HepG2 (cell line): ENCODE data around the gene COA1. TPM values are rescaled to one million over a fixed set of nuclear protein-coding genes. Genes with fewer than 3 reads are reported as not detected.

Experiments
- ATAC-seq: fragments of 200-7000 bp; cut with Tn5 transposase; 3 replicates; pipeline ENCODE4 v1.9.1; 2020; ENCODE audit warnings: mild to moderate bottlenecking, moderate library complexity
- BruUV-seq: library from RNA; stranded (reverse); fragments of 400-500 nt; replicated peaks from 2 replicates; lab custom pipeline; 2021; lab: Mats Ljungman, UMichigan
- CTCF ChIA-PET: fragments of 300-600 bp; formaldehyde crosslinking; extraction: SDS; loops from one replicate; lab custom pipeline; 2021; ENCODE audit warnings: low total read pairs, inconsistent platforms, low intra/inter-chr PET ratio; lab: Yijun Ruan, JAX
- POLR2A ChIA-PET: fragments of 350-600 bp; sonication (Branson Sonifier 250); formaldehyde crosslinking; loops from one replicate; lab custom pipeline; 2020; ENCODE audit warnings: antibody characterized with exemption, inconsistent platforms; lab: Yijun Ruan, JAX
- DNase-seq: peaks from one replicate; pipeline ENCODE4 v3.0.0-alpha.2; 2015; ENCODE audit warnings: low spot score
- FAIRE-seq: peaks from 3 replicates; lab custom pipeline; 2011; peaks lifted over from hg19 to GRCh38; lab: Jason Lieb, UNC
- H2AFZ ChIP-seq: one replicate; pipeline ENCODE4 v1.6.1; 2011; ENCODE audit warnings: low read length, inconsistent platforms
- H3K27ac ChIP-seq: fragments of 300-600 bp; 3 replicates; pipeline ENCODE4 v1.8.0; 2011; ENCODE audit warnings: mixed run types, mild to moderate bottlenecking, mixed read lengths, low read length, inconsistent platforms; ENCODE audit not compliant: insufficient read depth; ENCODE audit errors: extremely low read length
- H3K27me3 ChIP-seq, 2 experiments: fragments of 200-600 bp in 1 of 2; 2 replicates in 1 of 2; 3 replicates in 1 of 2; pipeline versions ENCODE4 v1.6.0 to v1.8.0; 2011; ENCODE audit warnings: low read length in 2 of 2, mild to moderate bottlenecking in 2 of 2, moderate library complexity in 2 of 2, inconsistent platforms in 1 of 2; ENCODE audit not compliant: insufficient read depth in 2 of 2, control insufficient read depth in 1 of 2
- H3K36me3 ChIP-seq, 2 experiments: fragments of 200-600 bp in 1 of 2; replicated peaks in 1 of 2; 2 replicates in 1 of 2; 3 replicates in 1 of 2; pipeline versions ENCODE4 v1.5.1 to v1.8.0; 2011; ENCODE audit warnings: low read length in 2 of 2, inconsistent platforms in 1 of 2; ENCODE audit not compliant: insufficient read depth in 2 of 2, control insufficient read depth in 1 of 2
- H3K4me1 ChIP-seq: 2 replicates; pipeline ENCODE4 v1.5.1; 2012; ENCODE audit warnings: low read length, inconsistent platforms; ENCODE audit not compliant: insufficient read depth
- H3K4me2 ChIP-seq: 2 replicates; pipeline ENCODE4 v1.6.0; 2011; ENCODE audit warnings: low read depth, low read length, inconsistent platforms
- H3K4me3 ChIP-seq, 3 experiments: fragments of 200-600 bp in 1 of 3; sonication (generic), shearing (Covaris generic) in 1 of 3; replicated peaks in 1 of 3; 2 replicates each; pipeline ENCODE4 v1.5.1; 2011 to 2016; ENCODE audit warnings: low read length in 3 of 3, inconsistent platforms in 2 of 3, low read depth in 2 of 3, mild to moderate bottlenecking in 2 of 3, control low read depth in 1 of 3, mixed read lengths in 1 of 3; ENCODE audit not compliant: insufficient read depth in 1 of 3
- H3K79me2 ChIP-seq: one replicate; pipeline ENCODE4 v1.6.1; 2011; ENCODE audit warnings: low read length, inconsistent platforms; ENCODE audit not compliant: insufficient read depth
- H3K9ac ChIP-seq: 2 replicates; pipeline ENCODE4 v1.6.0; 2011; ENCODE audit warnings: mild to moderate bottlenecking, low read depth, low read length, inconsistent platforms; ENCODE audit not compliant: insufficient read depth
- H3K9me3 ChIP-seq: 2 replicates; pipeline ENCODE4 v1.5.1; 2012; ENCODE audit warnings: mild to moderate bottlenecking, low read length
- H4K20me1 ChIP-seq: 2 replicates; pipeline ENCODE4 v1.6.0; 2011; ENCODE audit warnings: inconsistent platforms, mild to moderate bottlenecking, low read length, moderate library complexity; ENCODE audit not compliant: insufficient read depth
- BCL6 ChIP-seq: IDR thresholded peaks from 2 replicates; pipeline ENCODE4 v1.6.1; 2016; ENCODE audit warnings: missing genetic modification reagents, missing compliant biosample characterization
- DNMT3B ChIP-seq: conservative IDR thresholded peaks from 2 replicates; pipeline ENCODE4 v1.6.1; 2016; ENCODE audit warnings: missing biosample characterization, control low read depth
- ERF ChIP-seq: IDR thresholded peaks from 2 replicates; pipeline ENCODE4 v1.6.1; 2018; ENCODE audit warnings: missing biosample characterization, missing genetic modification reagents
- HDAC6 ChIP-seq: fragments of 200-600 bp; sonication (generic); IDR thresholded peaks from 2 replicates; pipeline ENCODE4 v1.7.0; 2017; ENCODE audit warnings: mild to moderate bottlenecking, antibody characterized with exemption, low read length, low read depth
- HOXA5 ChIP-seq: sonication (generic); formaldehyde crosslinking; IDR thresholded peaks from 2 replicates; pipeline ENCODE4 v1.4.0; 2020; ENCODE audit warnings: missing genetic modification reagents
- MTA1 ChIP-seq: sonication (generic); formaldehyde crosslinking; IDR thresholded peaks from 2 replicates; pipeline ENCODE4 v1.4.0; 2020; ENCODE audit warnings: missing genetic modification reagents, mild to moderate bottlenecking, borderline replicate concordance
- SALL1 ChIP-seq: sonication (generic); formaldehyde crosslinking; IDR thresholded peaks from 2 replicates; pipeline ENCODE4 v1.8.0; 2022; ENCODE audit warnings: mild to moderate bottlenecking, missing genetic modification reagents
- SIX1 ChIP-seq: sonication (generic); formaldehyde crosslinking; IDR thresholded peaks from 2 replicates; pipeline ENCODE4 v1.4.0; 2020; ENCODE audit warnings: missing genetic modification reagents, borderline replicate concordance
- ZFP82 ChIP-seq: sonication (generic); formaldehyde crosslinking; IDR thresholded peaks from 2 replicates; pipeline ENCODE4 v1.5.1; 2020; ENCODE audit warnings: mild to moderate bottlenecking, missing genetic modification reagents, borderline replicate concordance
- ZNF205 ChIP-seq: IDR thresholded peaks from 2 replicates; pipeline ENCODE4 v1.6.1; 2018; ENCODE audit warnings: missing biosample characterization, missing genetic modification reagents
- ZNF34 ChIP-seq: sonication (generic); formaldehyde crosslinking; IDR thresholded peaks from 2 replicates; pipeline ENCODE4 v1.4.0; 2020; ENCODE audit warnings: mild to moderate bottlenecking, missing genetic modification reagents, borderline replicate concordance
- ZNF572 ChIP-seq: sonication (generic); formaldehyde crosslinking; IDR thresholded peaks from 2 replicates; pipeline ENCODE4 v1.5.1; 2020; ENCODE audit warnings: mild to moderate bottlenecking, missing genetic modification reagents
- WGBS: methylation state at CpG from one replicate; pipeline ENCODE4 v1.1.6; 2017; ENCODE audit warnings: low lambda C conversion rate; 5-methylcytosine and 5-hydroxymethylcytosine counted together
- in situ Hi-C: cut with HindIII; loops from 2 replicates; pipeline ENCODE4 v1.10.0; 2017; ENCODE audit warnings: low pct_unique_long_range_greater_than_20kb; ENCODE audit not compliant: extremely low pct_ligation_motif_present
- intact Hi-C: fragments of 100-400 bp; cut with micrococcal nuclease; formaldehyde crosslinking; loops from one replicate; pipeline ENCODE4 v1.10.0; 2022; ENCODE audit not compliant: unreplicated experiment
- polyA plus RNA-seq, 8 experiments: library from polyadenylated mRNA; depleted of rRNA in 3 of 8; stranded (reverse) in 7 of 8; unstranded in 1 of 8; fragments of >200 nt; fragmentation: Illumina TruSeq in 4 of 8; extraction: Trizol in 4 of 8; gene quantifications; 2 replicates each; pipeline versions ENCODE4 v1.2.1 to v1.2.3, GENCODE V29; 2011 to 2016; ENCODE audit warnings: low read depth in 4 of 8, missing spikeins in 1 of 8, mixed read lengths in 1 of 8; ENCODE audit not compliant: insufficient read depth in 1 of 8
- total RNA-seq, 5 experiments: library from RNA; depleted of rRNA; stranded (reverse); fragments of >200 nt; fragmentation: Illumina TruSeq; extraction: Trizol; gene quantifications; 2 replicates each; pipeline ENCODE4 v1.2.3, GENCODE V29; 2016; ENCODE audit warnings: low read depth in 1 of 5
- TF ChIP-seq, protein P1 (sequence below): conservative IDR thresholded peaks from 2 replicates; pipeline ENCODE4 v1.6.1; 2018; ENCODE audit warnings: missing genetic modification reagents
- TF ChIP-seq, protein P2 (sequence below): sonication (generic); formaldehyde crosslinking; IDR thresholded peaks from 2 replicates; pipeline ENCODE4 v1.5.0; 2020; ENCODE audit warnings: missing genetic modification reagents, mild to moderate bottlenecking, borderline replicate concordance
- TF ChIP-seq, protein P3 (sequence below): sonication (generic); formaldehyde crosslinking; IDR thresholded peaks from 2 replicates; pipeline ENCODE4 v1.5.0; 2020; ENCODE audit warnings: mild to moderate bottlenecking, missing genetic modification reagents, borderline replicate concordance

The COA1 gene
- total and polyA plus RNA-seq, 2 of the 13 experiments (the other 11 are each of a cell fraction or from before 2014, with no cell fraction given) = 33.2 to 65.7 TPM

DNA sequence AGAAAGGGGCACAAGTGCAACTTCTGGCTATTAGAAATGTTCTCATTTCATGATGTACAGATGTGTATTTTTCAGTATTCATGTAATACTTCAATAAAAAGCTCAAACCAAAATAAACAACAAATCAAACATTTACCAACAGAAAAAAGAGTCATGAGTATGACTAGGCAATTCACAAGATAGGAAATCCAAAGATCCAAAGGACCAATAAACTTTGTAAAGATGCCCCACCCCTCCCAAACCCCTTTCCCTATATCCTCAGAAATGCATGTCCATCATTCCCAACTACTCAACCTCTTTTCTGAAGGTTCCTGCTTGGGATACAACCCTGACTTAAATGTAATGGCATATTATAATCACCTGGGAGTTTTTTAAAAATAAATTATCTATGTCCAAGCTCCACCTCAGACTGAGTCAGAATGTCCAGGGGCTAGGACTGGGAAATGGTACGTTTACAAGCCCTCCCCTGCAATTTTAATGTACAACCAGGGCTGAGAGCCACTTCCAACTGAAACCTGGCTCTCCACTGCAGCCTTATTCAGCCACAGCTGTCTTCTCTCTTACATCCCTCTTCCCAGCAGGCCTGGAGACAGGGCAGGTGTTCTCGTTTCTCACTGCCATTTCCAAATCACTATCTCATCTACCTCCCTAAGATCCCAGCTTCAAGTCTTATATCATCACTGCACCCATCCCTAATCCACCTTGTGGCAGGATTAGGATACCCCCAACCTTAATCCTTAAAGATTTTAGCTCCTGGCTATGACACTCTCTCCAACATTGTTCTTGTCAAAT lies 36.5 kb downstream of the COA1 start:
- Histone ChIP-seq H3K9me3 (no peaks in the 10 kb centered on the region), H3K36me3 (no peaks in the 10 kb centered on the region), H2AFZ (no peak overlapping the region), H3K79me2 (peaks cover 96% of the 10 kb centered on the region), H4K20me1 (no peaks in the 10 kb centered on the region; the same call in 1 of the 2 replicates), H3K4me3 (no peak overlapping the region), H3K27ac (no peak overlapping the region), H3K4me1 (peaks cover 57% of the 10 kb centered on the region), H3K9ac (no peak overlapping the region), H3K27me3 (no peaks in the 10 kb centered on the region), H3K4me2 (no peak overlapping the region)
- POLR2A ChIA-PET = interaction anchor here (2.7 kb wide), 1 partner anchor 110 kb away, joined by 17 read pairs; the partner anchor contains the start of gene STK17A
- 78% methylated on average over 2 of the region's 2 CpGs for WGBS
- DNase-seq = no peak
- CTCF ChIA-PET = no interaction called here
- BruUV-seq = no TSS peak
- no peak for ATAC-seq
- no peak for FAIRE-seq
- in situ Hi-C loops (loop anchor here (10.0 kb wide), 1 partner anchor 48 kb away; no protein-coding TSS in a partner anchor), intact Hi-C loops (loop anchor here (5.0 kb wide), 1 partner anchor 35 kb away; no protein-coding TSS in a partner anchor)
- TF ChIP-seq HOXA5 (CRISPR knock-in tag) = no peak
- TF ChIP-seq HDAC6 = no peak
- no peak for TF ChIP-seq DNMT3B (CRISPR knock-in tag)
- no peak for TF ChIP-seq ZNF34 (CRISPR knock-in tag)
- TF ChIP-seq ZNF572 (CRISPR knock-in tag) = no peak
- TF ChIP-seq, protein P1, sequence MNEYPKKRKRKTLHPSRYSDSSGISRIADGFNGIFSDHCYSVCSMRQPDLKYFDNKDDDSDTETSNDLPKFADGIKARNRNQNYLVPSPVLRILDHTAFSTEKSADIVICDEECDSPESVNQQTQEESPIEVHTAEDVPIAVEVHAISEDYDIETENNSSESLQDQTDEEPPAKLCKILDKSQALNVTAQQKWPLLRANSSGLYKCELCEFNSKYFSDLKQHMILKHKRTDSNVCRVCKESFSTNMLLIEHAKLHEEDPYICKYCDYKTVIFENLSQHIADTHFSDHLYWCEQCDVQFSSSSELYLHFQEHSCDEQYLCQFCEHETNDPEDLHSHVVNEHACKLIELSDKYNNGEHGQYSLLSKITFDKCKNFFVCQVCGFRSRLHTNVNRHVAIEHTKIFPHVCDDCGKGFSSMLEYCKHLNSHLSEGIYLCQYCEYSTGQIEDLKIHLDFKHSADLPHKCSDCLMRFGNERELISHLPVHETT (CRISPR knock-in tag) = no peak
- TF ChIP-seq SALL1 = no peak
- TF ChIP-seq, protein P2, sequence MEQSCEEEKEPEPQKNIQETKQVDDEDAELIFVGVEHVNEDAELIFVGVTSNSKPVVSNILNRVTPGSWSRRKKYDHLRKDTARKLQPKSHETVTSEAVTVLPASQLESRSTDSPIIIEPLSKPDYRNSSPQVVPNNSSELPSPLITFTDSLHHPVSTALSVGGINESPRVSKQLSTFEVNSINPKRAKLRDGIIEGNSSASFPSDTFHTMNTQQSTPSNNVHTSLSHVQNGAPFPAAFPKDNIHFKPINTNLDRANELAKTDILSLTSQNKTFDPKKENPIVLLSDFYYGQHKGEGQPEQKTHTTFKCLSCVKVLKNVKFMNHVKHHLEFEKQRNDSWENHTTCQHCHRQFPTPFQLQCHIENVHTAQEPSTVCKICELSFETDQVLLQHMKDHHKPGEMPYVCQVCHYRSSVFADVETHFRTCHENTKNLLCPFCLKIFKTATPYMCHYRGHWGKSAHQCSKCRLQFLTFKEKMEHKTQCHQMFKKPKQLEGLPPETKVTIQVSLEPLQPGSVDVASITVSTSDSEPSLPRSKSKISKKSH = no peak
- TF ChIP-seq, protein P3, sequence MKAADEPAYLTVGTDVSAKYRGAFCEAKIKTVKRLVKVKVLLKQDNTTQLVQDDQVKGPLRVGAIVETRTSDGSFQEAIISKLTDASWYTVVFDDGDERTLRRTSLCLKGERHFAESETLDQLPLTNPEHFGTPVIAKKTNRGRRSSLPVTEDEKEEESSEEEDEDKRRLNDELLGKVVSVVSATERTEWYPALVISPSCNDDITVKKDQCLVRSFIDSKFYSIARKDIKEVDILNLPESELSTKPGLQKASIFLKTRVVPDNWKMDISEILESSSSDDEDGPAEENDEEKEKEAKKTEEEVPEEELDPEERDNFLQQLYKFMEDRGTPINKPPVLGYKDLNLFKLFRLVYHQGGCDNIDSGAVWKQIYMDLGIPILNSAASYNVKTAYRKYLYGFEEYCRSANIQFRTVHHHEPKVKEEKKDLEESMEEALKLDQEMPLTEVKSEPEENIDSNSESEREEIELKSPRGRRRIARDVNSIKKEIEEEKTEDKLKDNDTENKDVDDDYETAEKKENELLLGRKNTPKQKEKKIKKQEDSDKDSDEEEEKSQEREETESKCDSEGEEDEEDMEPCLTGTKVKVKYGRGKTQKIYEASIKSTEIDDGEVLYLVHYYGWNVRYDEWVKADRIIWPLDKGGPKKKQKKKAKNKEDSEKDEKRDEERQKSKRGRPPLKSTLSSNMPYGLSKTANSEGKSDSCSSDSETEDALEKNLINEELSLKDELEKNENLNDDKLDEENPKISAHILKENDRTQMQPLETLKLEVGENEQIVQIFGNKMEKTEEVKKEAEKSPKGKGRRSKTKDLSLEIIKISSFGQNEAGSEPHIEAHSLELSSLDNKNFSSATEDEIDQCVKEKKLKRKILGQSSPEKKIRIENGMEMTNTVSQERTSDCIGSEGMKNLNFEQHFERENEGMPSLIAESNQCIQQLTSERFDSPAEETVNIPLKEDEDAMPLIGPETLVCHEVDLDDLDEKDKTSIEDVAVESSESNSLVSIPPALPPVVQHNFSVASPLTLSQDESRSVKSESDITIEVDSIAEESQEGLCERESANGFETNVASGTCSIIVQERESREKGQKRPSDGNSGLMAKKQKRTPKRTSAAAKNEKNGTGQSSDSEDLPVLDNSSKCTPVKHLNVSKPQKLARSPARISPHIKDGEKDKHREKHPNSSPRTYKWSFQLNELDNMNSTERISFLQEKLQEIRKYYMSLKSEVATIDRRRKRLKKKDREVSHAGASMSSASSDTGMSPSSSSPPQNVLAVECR = no peak
- no peak for TF ChIP-seq ERF
- no peak for TF ChIP-seq SIX1 (CRISPR knock-in tag)
- no peak for TF ChIP-seq ZNF205 (CRISPR knock-in tag)
- no peak for TF ChIP-seq BCL6 (CRISPR knock-in tag)
- no peak for TF ChIP-seq MTA1
- TF ChIP-seq ZFP82 (CRISPR knock-in tag) = no peak
